Psoas muscle (tissue), 8 donors: ENCODE data around the gene TERT. TPM values are rescaled to one million over a fixed set of nuclear protein-coding genes. Genes with fewer than 3 reads are reported as not detected.
"Not testable (repeated sequence)": the region's sequence is repeated elsewhere in the genome, so short reads cannot be mapped to it uniquely, and the experiment has no call there.

Source experiments
- ATAC-seq, 4 donors: fragments of 200-7000 bp; cut with Tn5 transposase; one replicate each; pipeline ENCODE4 v1.9.1; 2020; ENCODE audit warnings: moderate library complexity in 3 of 4, mild to moderate bottlenecking in 2 of 4
- DNase-seq, 2 donors: peaks; one replicate each; pipeline ENCODE4 v3.0.0-alpha.2; 2020
- H3K27ac ChIP-seq: fragments of 200-600 bp; one replicate; pipeline ENCODE4 v1.8.0; 2022
- H3K27me3 ChIP-seq, 3 donors: fragments of 200-600 bp in 1 of 3; one replicate each; pipeline versions ENCODE4 v1.6.1 to v1.8.0; 2013 to 2022; ENCODE audit warnings: low read length in 2 of 3, mild to moderate bottlenecking in 2 of 3, moderate library complexity in 1 of 3; ENCODE audit not compliant: insufficient read depth in 3 of 3
- H3K36me3 ChIP-seq, 2 donors: fragments of 200-600 bp in 1 of 2; one replicate each; pipeline versions ENCODE4 v1.6.1 to v1.8.0; 2013 to 2022; ENCODE audit warnings: low read depth in 1 of 2, mild to moderate bottlenecking in 1 of 2, moderate library complexity in 1 of 2; ENCODE audit not compliant: insufficient read depth in 1 of 2
- H3K4me1 ChIP-seq: fragments of 200-600 bp; one replicate; pipeline ENCODE4 v1.8.0; 2022
- H3K4me3 ChIP-seq: fragments of 200-600 bp; one replicate; pipeline ENCODE4 v1.8.0; 2022; ENCODE audit warnings: mild to moderate bottlenecking
- H3K9me3 ChIP-seq: fragments of 200-600 bp; one replicate; pipeline ENCODE4 v1.8.0; 2022
- CTCF ChIP-seq: fragments of 200-600 bp; IDR thresholded peaks from one replicate; pipeline ENCODE4 v1.8.0; 2022; ENCODE audit warnings: antibody characterized with exemption
- WGBS, 3 donors: extraction: QIAGEN DNeasy Blood & Tissue Kit; methylation state at CpG; one replicate each; pipeline versions ENCODE4 v1.1.6 to v1.1.7; 2013; 5-methylcytosine and 5-hydroxymethylcytosine counted together
- intact Hi-C, 2 donors: fragments of 100-400 bp; cut with DNase I; formaldehyde crosslinking; loops; one replicate each; pipeline versions ENCODE4 v1.11.0 to v1.14.2; 2022
- polyA plus RNA-seq, 3 donors: library from polyadenylated mRNA; stranded (reverse); fragments of 200-250 nt; gene quantifications; one replicate each; pipeline ENCODE4 v1.2.3, GENCODE V29; 2013
- total RNA-seq, 4 donors: library from RNA; stranded (reverse); fragmentation: NEBNext Ultra II Directional in 2 of 4; extraction: Animal tissue kit (Norgen Biotek cat#: 25700) in 2 of 4; gene quantifications; one replicate each; pipeline versions ENCODE4 v1.2.1 to v1.2.4, GENCODE V29; 2021 to 2023
- donor health status: healthy with polysubstance abuse.
- donor health status: DM: no; HTN: no; CAD: no; lungs with moderate emphysema.
- donor health status: Bipolar disorder and iron deficiency.
- donor health status: healthy.
- donor health status: DM: yes; HTN: yes; CAD: no.
- donor health status: DM: no; HTN: no; CAD: no.
- donor health status: DM: no; HTN: no; CAD: no.
- donor health status: DM: yes; HTN: yes; CAD: no.

Gene TERT
- total and polyA plus RNA-seq, 7 donors = not detected

GRCh38 chr5:1270426-1270825 lies 24.4 kb downstream of the TERT start:
- intact Hi-C loops = no loop called here
- ATAC-seq (no peak), DNase-seq (no peak)
- TF ChIP-seq CTCF = no peak
- H3K4me1 ChIP-seq = no peaks in the 10 kb centered on the region
- no peaks in the 10 kb centered on the region for H3K9me3 ChIP-seq
- no peaks in the 10 kb centered on the region for H3K36me3 ChIP-seq
- no peak overlapping the region for H3K27ac ChIP-seq
- WGBS, 3 donors = 91 to 93% (median 91%) methylated on average over 22 of the region's 22 CpGs
- H3K27me3 ChIP-seq = peaks cover 0 to 2% (median 0%) of the 10 kb centered on the region in 3 donors
- H3K4me3 ChIP-seq = no peak overlapping the region

GRCh38 chr5:1268666-1269065 lies 26.2 kb downstream of the TERT start:
- Histone ChIP-seq H3K36me3 (no peaks in the 10 kb centered on the region), H3K4me3 (no peak overlapping the region), H3K27me3 (peaks cover 0 to 2% (median 0%) of the 10 kb centered on the region in 3 donors), H3K9me3 (no peaks in the 10 kb centered on the region), H3K27ac (no peak overlapping the region), H3K4me1 (no peaks in the 10 kb centered on the region)
- ATAC-seq (no peak), DNase-seq (no peak)
- intact Hi-C loops = no loop called here
- no peak for TF ChIP-seq CTCF
- WGBS, 3 donors = 74 to 84% (median 78%) methylated on average over 13 of the region's 13 CpGs

DNA sequence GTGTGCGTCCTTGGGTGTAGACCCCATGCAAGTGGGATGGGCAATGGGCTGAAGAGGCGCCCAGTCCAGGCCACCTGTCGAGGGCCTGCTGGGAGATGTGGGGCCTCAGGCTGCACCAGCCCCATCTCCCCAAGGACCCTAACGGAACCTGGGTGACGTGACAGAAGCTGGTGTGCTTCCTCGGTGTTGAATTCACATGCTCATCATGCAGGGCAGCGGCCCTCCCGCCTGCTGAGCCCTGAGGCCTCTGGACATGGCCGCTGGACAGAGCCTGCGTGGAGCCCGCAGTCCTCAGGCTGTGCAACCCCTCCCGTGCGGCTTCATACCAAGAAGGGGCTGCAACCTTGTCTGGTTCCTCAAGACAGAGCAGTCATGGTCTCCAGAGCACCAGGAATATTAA lies 26.8 kb downstream of the TERT start:
- no peak for TF ChIP-seq CTCF
- Histone ChIP-seq H3K27me3 (peaks cover 0 to 2% (median 0%) of the 10 kb centered on the region in 3 donors), H3K9me3 (no peaks in the 10 kb centered on the region), H3K4me1 (no peaks in the 10 kb centered on the region), H3K4me3 (no peak overlapping the region), H3K27ac (no peak overlapping the region), H3K36me3 (no peaks in the 10 kb centered on the region)
- ATAC-seq = no peak
- no peak for DNase-seq
- intact Hi-C loops = no loop called here
- WGBS, 3 donors = 84 to 87% (median 84%) methylated on average over 13 of the region's 13 CpGs

DNA sequence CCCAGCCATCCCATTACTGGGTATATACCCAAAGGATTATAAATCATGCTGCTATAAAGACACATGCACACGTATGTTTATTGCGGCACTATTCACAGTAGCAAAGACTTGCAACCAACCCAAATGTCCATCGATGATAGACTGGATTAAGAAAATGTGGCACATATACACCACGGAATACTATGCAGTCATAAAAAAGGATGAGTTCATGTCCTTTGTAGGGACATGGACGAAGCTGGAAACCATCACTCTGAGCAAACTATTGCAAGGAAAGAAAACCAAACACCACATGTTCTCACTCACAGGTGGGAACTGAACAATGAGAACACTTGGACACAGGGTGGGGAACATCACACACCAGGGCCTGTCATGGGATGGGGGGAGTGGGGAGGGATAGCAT lies 27.4 kb downstream of the TERT start:
- WGBS, 3 donors = 93 to 98% (median 94%) methylated on average over 5 of the region's 5 CpGs
- ATAC-seq, intact Hi-C loops, H3K4me1 ChIP-seq, DNase-seq, H3K36me3 ChIP-seq, H3K27me3 ChIP-seq, H3K4me3 ChIP-seq, H3K9me3 ChIP-seq, H3K27ac ChIP-seq: not testable (repeated sequence)

DNA sequence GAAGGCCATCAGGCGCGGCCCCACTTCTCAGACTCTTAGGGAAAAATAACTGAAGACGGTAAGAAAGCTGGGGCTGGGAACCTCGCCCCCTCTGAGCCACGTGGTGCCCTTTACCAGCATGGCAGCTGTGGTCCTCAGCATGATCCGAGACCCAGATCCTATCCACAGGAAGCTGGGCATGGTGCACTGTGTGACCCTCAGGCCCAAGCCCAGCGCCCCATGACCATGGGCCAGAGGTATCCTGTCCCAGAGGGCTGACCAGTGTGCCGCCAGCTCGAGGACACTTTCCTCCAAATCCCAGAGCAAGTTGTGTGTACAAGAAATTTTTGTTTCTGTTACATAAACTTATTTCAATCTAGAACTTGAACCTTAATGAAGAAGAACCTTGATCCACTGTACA lies 28.1 kb downstream of the TERT start:
- Histone ChIP-seq H3K27me3 (peaks cover 0 to 6% (median 0%) of the 10 kb centered on the region in 3 donors), H3K4me3 (no peak overlapping the region), H3K27ac (no peak overlapping the region), H3K4me1 (no peaks in the 10 kb centered on the region), H3K36me3 (no peaks in the 10 kb centered on the region), H3K9me3 (peaks cover 6% of the 10 kb centered on the region)
- ATAC-seq = no peak
- no peak for DNase-seq
- 82 to 84% (median 83%) methylated on average over 9 of the region's 9 CpGs for WGBS, 3 donors
- intact Hi-C loops = no loop called here
- no peak for TF ChIP-seq CTCF
